SKM-1 (cell line): ENCODE data around the gene WNT11.

ENCODE experiments used
- DNase-seq: peaks from one replicate; lab custom pipeline; 2025; ENCODE audit not compliant: unreplicated experiment; lab: John Stamatoyannopoulos, UW

Gene WNT11

DNA sequence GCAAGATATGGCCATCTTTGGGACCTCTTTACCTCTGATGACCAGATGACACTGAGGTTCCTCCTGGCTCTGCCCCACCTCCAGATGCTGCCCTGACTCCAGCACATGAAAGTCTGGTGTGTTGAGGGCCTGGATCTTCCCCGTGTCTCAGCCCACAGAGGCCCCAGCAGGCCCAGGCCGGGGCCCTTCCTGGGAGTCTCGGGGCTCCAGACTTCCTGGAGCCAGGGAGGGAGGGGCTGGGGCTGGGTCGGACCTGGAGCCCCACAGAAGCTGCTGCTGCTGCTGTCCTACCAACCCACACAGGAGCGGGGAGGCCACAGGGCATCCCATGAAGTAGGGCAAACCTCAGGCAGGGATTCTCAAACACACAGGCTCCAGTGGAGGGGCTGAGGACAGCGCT is 32.2 kb upstream of the WNT11 start:
- DNase-seq = no peak

DNA sequence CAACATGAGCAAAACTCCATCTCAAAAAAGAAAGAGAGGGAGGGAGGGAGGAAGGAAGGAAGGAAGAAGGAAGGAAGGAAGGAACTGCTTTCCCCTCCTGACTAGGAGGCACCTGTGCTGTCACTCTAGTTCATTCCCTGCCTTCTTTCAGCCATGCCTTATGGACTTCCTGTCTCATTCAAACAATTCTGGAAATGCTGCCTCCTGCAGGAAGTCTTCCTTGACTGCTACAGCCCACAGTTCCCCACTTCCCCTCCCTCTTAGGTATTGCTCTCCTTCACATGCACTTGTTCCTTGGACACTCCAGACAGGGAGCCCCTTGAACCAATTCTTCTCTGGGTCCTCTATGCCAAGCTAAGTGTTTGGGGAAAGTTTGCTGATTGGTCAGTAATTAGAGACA is 31.6 kb upstream of the WNT11 start:
- no peak for DNase-seq

DNA sequence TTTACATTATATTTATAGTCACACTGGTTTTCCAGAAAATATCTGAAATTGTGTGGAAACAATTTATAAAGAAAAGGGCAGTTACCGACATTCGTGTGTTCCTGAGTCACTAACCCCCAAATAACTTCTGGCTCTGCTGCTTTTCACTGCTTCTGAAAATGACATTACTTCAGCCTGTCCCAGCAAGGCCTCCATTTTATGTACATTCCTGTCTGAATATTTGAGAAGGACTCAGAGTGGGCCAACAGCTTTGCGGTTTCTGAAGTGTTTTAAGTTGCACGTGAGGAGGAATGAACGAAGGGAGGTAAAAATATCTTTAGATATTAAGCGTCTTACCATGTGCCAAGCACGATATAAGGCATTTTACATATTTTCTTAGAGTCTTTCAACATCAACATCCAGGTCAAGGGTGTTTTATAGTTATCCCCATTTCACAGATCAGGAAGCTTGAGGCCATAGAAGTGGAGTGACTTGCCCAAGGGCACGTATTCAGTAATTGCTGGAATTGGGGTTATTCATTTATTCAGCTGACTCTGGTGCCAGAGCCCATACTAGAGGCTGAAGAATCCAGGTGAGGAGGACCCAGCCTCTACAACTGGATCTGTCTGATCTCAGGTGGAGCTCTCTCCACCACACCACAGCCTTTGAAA is 30.8 kb upstream of the WNT11 start:
- no peak for DNase-seq

DNA sequence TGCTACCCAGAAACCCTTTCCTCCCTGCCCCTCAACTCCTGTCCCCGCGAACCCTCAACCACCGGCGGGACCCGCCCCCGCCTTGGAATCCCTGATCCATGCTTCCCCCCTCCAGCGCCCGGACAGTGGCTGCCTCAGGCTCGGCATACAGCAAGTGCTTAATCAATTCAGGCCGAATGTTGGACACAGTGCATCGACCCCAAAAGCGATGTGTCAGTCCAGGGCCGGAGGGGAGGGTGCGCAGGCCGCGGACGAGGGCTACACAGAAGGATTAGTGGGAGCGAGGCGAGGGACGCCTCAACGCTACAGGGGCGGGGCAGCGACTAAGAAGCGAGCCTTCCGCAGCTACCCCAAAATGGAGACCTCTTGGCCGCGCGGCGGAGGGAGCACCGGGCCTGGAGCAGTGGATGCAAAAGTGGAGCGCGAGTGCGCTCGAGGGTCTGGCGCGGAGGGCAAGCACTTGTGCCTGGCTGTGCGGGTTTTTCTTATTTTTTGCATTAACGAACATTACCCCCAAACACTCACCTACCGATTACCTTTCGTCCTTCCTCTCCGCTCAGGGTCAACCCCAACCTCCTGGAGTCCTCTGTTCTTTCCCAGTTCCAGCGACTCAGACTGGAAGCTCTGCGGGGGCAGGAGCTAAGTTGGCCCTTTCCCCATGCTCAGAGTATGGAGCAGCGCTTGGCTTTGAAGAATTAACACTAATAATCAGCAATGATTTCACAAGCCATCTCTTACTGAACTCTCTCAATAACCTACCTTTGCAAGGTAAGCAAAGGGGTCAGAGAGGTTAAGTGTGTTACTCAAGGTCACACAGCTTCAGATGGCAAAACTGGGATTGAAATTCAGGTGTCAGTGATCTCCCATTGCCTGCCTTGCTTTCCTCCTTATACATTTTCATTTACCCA is 30.0 kb upstream of the WNT11 start:
- peak; percentile 41 for DNase-seq

DNA sequence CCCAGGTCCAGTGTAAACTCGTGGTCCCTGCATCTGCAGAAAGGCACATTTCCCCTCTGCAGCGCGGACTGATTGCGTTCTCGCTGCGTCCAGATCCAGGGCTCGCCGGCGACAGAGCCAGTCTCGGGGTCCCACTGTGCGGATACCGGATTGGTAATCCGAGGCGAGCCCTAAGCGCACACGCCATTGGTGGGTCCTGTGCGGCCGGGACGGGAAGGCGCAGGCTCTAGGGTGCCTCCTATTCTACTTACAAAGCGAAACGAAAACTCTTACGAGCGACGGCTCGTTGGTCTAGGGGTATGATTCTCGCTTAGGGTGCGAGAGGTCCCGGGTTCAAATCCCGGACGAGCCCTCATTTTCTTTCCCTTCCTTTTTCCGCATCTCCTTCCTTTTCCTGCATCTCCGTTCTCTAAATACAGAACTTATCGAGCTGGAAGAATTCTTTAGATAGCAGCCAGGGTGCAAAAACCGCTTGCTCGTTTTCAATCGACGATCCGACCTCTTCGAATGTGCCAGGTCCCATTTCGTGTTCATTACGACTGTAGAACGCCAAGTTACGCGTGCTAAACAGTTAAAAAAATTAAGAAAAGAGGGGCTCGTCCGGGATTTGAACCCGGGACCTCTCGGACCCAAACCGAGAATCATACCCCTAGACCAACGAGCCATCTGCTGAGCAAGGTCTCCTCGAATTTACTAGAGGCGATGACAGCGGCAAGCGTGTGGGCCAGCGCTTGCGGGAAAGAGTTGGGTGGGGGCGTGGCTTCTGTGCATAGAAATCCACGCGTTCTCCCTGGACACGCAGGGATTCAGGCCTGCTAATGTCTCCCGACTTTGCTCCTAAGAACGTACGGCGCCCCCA is 29.2 kb upstream of the WNT11 start:
- peak; percentile 78 for DNase-seq

DNA sequence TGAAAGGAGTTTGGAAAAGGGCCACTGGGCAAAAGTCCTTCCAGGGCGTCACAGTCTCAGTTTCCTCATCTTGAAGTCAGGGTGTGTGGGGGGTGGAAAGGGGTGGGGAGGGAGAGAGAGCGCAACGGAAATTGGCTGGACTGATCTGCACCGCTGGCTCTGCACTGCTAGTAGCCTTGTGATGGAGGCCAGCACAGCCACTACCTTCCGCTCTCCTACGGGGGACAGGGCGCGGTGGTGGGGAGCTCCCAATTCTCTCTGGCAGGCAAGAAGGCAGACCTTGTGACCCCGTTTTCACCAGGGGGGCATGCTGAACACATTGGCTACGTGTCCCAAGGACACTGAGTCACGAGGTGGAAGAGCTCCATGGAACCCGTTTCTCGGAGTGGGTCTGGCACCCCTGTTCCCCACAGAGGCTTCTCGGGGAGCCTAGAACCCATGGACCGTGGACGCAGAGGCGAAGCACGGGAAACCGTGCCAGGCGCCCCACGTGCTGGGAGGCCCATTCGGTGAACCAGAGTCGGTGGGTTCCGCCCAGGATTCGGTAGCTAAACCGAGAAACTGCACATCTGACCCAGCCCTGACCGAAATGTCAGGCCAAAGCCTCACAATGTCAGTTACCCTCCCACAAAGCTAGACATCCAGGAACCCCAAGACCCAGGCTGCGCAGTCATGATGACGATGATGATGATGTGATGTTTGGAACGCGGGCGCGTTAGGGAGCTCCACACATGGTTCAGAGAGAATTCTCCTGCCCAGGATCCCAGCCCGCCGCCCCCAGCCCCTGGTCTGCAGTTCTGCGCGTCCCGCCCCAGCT is 28.3 kb upstream of the WNT11 start:
- peak; percentile 90 for DNase-seq

DNA sequence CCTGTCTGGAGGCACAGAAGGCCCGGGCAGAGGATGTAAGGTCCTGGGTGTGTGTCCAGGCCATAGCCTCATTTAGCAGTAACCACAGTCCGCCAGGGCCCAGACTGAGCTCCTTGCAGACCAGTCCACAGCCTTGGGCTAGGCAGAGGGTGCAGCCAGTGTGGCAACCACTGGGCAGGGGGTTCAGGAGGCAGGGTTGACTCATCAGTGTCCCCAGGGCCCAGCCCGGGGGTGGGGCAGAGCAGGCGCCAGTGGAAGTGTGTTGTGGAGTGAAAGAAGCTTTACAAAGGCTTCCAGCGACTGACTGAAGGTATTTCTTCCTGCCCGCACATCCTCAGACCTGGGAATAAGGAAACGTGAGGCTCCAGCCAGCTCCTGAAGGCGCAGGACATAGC is 27.7 kb upstream of the WNT11 start:
- peak; percentile 65 for DNase-seq

DNA sequence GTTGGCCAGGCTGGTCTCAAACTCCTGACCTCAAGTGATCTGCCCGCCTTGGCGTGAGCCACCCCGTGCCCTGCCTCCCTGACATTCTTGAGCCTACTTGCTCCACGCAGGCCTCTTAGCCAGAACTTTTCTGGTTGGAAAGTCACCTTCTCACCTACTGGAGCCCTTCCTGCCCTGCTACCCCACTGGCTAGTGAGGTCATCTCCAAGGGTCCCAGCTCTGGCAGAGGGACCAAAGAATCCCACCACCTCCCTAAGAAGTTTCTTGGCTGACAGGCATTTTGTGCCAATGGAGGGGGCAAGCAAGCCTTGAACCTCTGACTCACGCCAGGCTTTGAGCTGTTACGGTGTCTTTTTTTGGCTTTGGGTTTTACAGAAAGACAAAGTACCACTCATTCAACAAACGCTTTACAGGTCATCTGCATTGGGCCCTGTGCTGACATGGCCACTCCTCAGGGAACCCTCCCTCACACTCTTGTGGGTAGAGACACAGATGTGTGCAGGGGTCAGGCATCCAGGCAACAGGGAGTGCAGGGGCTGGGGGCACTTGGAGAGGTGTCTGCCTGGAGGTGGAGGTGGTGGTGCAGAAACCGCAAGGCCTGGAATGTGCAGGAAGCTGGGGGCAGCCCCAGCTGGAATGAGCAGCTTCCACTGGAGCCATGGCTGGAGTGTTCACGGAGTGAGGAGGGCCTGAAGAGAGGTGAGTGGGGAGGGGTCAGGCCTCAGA is 27.1 kb upstream of the WNT11 start:
- DNase-seq = no peak

DNA sequence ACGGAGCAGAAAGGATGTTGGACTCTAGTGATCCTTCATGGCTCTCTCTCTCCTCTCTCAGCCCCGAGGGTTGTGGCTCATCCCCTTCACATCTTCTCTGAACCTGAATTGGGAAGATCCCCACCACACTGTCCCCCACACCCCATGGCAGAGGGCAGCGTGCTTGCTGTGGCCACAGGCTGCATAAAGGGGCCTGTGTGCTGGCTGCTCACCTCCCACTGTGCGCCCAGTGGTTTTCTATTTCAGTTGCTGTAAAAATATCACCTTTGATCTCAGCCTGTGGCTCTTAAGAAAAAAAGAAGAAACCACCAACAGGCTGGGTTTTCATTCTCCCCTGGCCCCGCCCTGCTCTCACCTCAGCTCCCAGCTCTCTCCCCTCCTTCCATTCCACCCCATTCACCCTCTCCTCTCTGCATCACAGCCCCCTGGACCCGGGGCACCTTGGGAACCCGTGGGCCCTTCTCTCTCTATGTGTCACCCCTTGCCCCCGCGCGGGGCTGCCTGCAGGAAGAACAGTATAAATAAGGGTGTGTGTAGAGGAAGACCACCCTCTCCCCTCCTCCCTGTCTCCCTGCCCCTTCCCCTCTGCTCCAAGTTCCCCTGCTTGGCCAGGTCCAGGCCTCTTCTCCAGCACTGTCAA is 25.8 kb upstream of the WNT11 start:
- DNase-seq = no peak

DNA sequence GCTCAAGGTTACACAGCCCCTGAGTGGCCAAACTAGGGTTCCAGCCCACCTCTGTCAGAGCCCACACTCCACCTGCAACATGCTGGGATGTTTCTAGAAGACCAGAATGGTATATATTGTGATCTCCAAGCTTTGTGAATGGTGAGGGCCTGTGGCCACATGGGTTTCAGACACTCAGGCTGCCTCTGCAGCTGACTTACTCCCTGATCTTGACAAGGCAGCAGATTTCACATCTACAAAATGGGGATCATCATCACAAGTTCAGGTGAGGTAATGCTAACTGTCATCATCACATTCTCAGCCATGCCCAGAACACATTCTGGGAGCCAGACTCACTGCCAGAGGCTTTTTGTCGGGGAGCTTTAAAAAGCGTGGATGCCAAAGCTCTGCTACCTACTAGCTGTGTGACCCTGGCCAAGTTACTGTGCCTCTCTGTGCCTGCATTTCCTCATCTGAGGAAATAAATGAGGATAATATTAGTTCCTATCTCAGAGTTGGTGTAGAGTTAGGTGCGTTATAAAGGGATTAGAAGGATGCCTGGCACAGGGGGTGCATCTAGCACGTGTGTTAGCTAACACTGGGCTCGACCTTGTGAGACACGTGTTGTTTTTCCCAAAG is 24.9 kb upstream of the WNT11 start:
- no peak for DNase-seq

DNA sequence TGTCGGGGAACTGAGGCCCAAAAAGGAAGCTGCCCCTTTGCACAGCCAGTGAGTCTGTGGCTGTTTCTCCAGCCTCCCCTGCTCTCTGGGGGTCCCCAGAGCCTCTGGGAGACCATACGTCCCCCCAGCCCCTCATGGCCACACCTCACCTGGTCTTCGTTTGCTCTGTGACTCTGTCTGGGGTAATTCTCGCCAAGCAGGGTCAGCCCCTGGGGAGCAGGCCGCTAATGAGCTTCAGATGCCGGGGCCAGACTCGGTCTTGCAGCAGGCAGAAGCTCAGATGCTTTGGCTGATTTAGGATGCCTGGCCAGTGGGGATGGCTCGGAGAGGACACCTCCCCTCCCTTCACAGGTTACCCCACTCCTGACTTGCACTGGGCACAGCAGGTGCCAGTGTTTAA is 24.1 kb upstream of the WNT11 start:
- no peak for DNase-seq

DNA sequence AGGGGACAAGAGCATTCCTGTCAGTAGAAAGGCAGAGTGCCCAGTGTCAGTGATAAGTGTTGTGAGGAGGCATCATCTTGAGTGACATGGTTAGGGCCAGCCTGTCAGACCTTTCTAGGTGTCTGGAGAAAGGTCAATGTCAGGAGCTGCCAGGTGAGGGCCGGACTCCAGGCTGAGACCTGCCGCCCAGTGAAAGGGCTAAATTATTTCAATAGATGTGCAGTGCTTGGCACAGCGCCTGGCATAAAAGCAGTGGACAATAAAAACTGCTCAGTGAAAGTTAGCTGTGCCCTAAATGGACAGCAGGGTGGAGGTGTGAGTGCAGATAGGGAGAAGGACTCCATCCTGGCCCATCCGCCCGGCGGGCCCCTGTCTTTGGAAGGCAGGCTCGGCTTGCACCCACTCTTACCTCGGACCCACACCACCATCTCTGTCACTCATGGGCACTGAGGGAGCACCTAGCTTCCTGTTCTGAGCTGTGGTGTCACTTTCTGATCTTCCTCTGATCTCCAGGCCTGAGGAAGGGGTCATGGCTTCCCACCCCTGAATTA is 23.5 kb upstream of the WNT11 start:
- DNase-seq = no peak

DNA sequence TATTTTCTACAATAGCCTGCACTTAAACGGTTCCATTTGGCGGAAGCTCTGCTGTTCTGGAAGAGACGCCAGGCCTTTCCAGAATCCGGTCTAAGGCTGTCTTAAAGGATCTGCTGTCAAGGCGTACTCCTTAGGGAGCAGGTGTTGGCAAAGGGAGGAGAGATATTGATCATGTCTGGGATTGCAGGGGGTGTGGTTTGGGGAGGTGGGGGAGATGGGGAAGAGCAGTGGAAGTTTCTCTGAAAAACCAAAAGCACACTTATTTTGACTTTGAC is 22.5 kb upstream of the WNT11 start:
- no peak for DNase-seq

DNA sequence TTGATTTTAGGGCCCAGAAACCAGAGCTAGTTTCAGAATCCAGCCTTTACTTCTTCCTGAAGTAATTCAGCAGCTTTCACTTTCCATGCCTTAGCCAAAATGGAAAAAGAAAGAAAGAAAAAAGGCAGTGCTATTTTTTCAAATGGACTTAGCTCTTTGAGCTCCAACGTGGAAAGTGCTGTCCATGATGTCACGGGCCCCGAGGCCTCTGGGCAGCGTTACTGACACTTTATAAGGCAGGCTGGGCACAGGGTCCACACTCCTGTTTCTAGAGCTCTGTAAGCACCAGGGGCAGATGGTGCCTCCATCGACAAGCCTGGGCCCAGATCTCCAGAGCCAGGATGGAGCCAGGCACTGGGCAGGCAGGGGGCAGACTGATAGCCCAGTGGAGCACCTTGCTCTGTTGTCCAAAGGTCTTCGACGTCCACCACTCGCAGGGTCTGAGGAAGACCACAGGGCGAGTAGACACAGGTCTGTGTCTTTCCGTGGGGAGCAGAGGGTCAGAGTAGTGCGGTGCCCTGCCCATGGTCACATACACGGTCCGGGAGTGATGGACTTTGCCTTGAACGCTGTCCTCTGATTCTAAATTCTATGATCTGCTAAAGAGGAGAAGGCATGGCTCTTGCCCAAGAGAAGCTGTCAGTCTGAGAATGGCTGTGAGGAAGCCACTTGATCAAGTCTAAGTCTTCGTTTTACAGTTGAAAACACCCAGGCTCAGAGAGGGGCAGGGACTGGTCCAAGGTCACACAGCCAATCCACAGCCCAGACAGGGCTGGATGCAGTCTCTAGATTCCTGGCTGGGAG is 22.0 kb upstream of the WNT11 start:
- DNase-seq = no peak

DNA sequence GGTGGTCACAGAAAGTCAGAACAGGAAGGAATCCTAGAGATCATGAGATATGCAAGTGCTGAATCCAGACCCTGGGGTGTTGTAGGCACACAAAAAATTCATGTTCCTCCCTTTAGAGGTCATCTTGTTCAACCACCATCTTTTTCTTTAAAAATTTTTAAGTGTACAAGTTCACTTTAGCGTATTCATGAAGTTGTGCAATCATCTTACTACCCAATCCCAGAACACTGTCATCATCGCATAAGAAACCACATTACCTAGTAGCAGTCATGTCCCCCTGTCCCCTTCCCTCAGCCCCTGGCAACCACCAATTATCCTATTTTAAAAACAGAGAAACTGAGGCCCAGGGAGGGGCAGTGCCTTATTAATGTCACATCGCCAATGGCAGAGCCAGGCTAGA is 20.3 kb upstream of the WNT11 start:
- no peak for DNase-seq

DNA sequence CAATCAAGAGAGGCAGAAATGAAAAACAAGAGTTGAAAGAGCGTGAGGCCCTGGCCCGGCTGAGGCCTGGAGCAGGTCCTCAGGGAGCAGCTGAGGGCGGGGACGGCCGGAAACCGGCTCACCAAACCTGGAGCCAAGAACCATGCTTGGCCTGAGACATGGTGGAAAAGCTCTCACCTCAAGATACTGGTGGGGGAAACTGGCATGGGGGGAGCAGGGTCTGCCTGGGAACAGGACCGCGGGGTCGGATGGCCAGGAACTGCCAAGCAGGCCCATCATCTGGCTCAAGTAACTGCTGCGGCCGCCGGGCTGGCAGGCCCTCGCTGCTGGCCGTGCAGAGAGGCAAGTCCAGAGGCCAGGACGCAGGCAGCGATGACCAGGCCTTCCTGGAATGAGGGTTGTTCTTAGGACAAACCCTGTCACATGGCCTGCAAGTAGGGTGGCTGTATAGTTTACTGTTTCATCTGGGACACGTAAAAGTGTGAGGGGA is 18.9 kb upstream of the WNT11 start:
- DNase-seq = no peak

DNA sequence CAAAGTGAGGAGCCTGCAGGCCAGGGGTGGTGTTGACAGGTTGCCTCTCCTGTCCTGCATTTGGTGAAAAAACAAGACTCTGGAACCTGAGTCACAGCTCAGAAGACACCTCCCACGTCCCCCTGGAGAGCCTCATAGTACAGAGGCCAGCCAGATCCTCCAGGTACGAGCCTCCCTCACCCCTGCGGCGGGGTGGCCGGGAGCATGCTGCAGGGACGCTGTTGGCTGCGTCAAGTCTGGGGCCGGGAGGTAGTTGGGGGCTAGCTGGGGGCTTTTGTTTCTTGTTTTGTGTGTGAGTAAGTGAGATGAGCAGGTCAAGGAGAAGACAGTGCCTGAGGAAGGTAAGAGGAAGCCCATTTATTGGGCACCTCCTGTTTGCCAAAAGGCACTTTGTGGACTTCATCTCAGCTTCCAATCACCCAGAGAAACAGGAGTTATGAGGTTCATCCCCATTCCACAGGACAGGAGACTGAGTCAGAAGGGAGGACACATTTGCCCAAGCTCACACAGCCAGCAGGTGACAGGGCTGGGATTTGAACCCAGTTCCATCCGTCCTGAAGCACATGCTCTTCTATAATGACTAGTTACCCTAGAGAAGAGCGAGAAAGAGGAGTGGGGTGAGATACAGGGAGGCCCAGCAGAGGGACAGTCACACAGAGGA is 18.3 kb upstream of the WNT11 start:
- DNase-seq = no peak

DNA sequence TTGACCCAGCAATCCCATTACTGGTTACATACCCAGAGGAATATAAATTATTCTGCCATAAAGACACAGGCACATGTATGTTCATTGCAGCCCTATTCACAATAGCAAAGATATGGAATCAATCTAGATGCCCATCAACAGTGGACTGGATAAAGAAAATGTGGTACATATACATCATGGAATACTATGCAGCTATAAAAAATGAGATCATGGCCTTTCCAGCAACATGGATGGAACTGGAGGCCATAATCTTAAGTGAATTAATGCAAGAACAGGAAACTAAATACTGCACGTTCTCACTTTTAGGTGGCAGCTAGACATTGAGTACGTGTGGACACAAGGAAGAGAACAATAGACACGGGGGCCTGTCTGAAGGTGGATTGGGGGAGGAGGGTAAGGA is 15.1 kb upstream of the WNT11 start:
- no peak for DNase-seq
